ENCODE data around the gene KLF15. TPM values are rescaled to one million over a fixed set of nuclear protein-coding genes. Genes with fewer than 3 reads are reported as not detected.
"Not testable (repeated sequence)": the region's sequence is repeated elsewhere in the genome, so short reads cannot be mapped to it uniquely, and the experiment has no call there.

The KLF15 gene
- total RNA-seq, 2 donors from 2014 or later = 0.44 to 1.0 TPM

- no peaks in the 10 kb centered on the region for H3K36me3 Mint-ChIP-seq (ENCODE audit: insufficient read depth in 2 of 2)
- no peak for DNase-seq
- no peak overlapping the region for H3K27ac Mint-ChIP-seq
- no peak overlapping the region for H3K4me3 Mint-ChIP-seq
- H3K4me1 Mint-ChIP-seq (ENCODE audit: low read depth) = no peaks in the 10 kb centered on the region
- no peak for ATAC-seq (replicated peaks in 1 of 2)
- H3K9me3 Mint-ChIP-seq = no peaks in the 10 kb centered on the region
- peaks cover 2% of the 10 kb centered on the region for H3K27me3 Mint-ChIP-seq (ENCODE audit: low read depth)
Measured at GRCh38 chr3:126344380-126345041, 12.7 kb downstream of the KLF15 start.

GRCh38 chr3:126343649-126344035, 13.6 kb downstream of the KLF15 start:
- no peaks in the 10 kb centered on the region for H3K36me3 Mint-ChIP-seq (ENCODE audit: insufficient read depth in 2 of 2)
- DNase-seq (no peak), ATAC-seq (replicated peaks in 1 of 2) (no peak)
- H3K4me1 Mint-ChIP-seq (ENCODE audit: low read depth) = no peaks in the 10 kb centered on the region
- no peak overlapping the region for H3K4me3 Mint-ChIP-seq
- peaks cover 9% of the 10 kb centered on the region for H3K27me3 Mint-ChIP-seq (ENCODE audit: low read depth)
- H3K27ac Mint-ChIP-seq = no peak overlapping the region
- H3K9me3 Mint-ChIP-seq = no peaks in the 10 kb centered on the region

- Mint-ChIP-seq H3K4me1 (ENCODE audit: low read depth) (no peaks in the 10 kb centered on the region), H3K27me3 (ENCODE audit: low read depth) (peaks cover 9% of the 10 kb centered on the region), H3K36me3 (ENCODE audit: insufficient read depth in 2 of 2) (no peaks in the 10 kb centered on the region), H3K9me3 (no peaks in the 10 kb centered on the region), H3K27ac (no peak overlapping the region), H3K4me3 (no peak overlapping the region)
- no peak for DNase-seq
- ATAC-seq (replicated peaks in 1 of 2) = no peak
Measured at GRCh38 chr3:126342991-126343648, 14.1 kb downstream of the KLF15 start.

- Mint-ChIP-seq H3K36me3 (ENCODE audit: insufficient read depth in 2 of 2) (no peaks in the 10 kb centered on the region), H3K4me3 (no peak overlapping the region), H3K9me3 (no peaks in the 10 kb centered on the region), H3K27me3 (ENCODE audit: low read depth) (peaks cover 9% of the 10 kb centered on the region), H3K4me1 (ENCODE audit: low read depth) (no peaks in the 10 kb centered on the region), H3K27ac (no peak overlapping the region)
- no peak for ATAC-seq (replicated peaks in 1 of 2)
- DNase-seq = no peak
Measured at GRCh38 chr3:126342211-126342610, 15.0 kb downstream of the KLF15 start.

GRCh38 chr3:126341755-126342150, 15.5 kb downstream of the KLF15 start:
- DNase-seq = no peak
- Mint-ChIP-seq H3K36me3 (ENCODE audit: insufficient read depth in 2 of 2) (no peaks in the 10 kb centered on the region), H3K9me3 (no peaks in the 10 kb centered on the region), H3K4me3 (no peak overlapping the region), H3K27ac (no peak overlapping the region), H3K4me1 (ENCODE audit: low read depth) (no peaks in the 10 kb centered on the region), H3K27me3 (ENCODE audit: low read depth) (peaks cover 9% of the 10 kb centered on the region)
- no peak for ATAC-seq (replicated peaks in 1 of 2)

GRCh38 chr3:126340943-126341754, 16.1 kb downstream of the KLF15 start:
- H3K4me3 Mint-ChIP-seq = no peak overlapping the region
- H3K9me3 Mint-ChIP-seq = no peaks in the 10 kb centered on the region
- H3K4me1 Mint-ChIP-seq (ENCODE audit: low read depth) = no peaks in the 10 kb centered on the region
- ATAC-seq (replicated peaks in 1 of 2) (no peak), DNase-seq (no peak)
- no peaks in the 10 kb centered on the region for H3K36me3 Mint-ChIP-seq (ENCODE audit: insufficient read depth in 2 of 2)
- peaks cover 9% of the 10 kb centered on the region for H3K27me3 Mint-ChIP-seq (ENCODE audit: low read depth)
- no peak overlapping the region for H3K27ac Mint-ChIP-seq

GRCh38 chr3:126340596-126340942, 16.6 kb downstream of the KLF15 start:
- Mint-ChIP-seq H3K4me1 (ENCODE audit: low read depth) (no peaks in the 10 kb centered on the region), H3K36me3 (ENCODE audit: insufficient read depth in 2 of 2) (no peaks in the 10 kb centered on the region), H3K9me3 (no peaks in the 10 kb centered on the region), H3K4me3 (no peak overlapping the region), H3K27ac (no peak overlapping the region), H3K27me3 (ENCODE audit: low read depth) (peaks cover 9% of the 10 kb centered on the region)
- DNase-seq = no peak
- ATAC-seq (replicated peaks in 1 of 2) = no peak

- no peak overlapping the region for H3K27ac Mint-ChIP-seq
- H3K4me1 Mint-ChIP-seq (ENCODE audit: low read depth) = no peaks in the 10 kb centered on the region
- H3K9me3 Mint-ChIP-seq = no peaks in the 10 kb centered on the region
- no peaks in the 10 kb centered on the region for H3K36me3 Mint-ChIP-seq (ENCODE audit: insufficient read depth in 2 of 2)
- H3K27me3 Mint-ChIP-seq (ENCODE audit: low read depth) = peaks cover 9% of the 10 kb centered on the region
- H3K4me3 Mint-ChIP-seq = no peak overlapping the region
- ATAC-seq (replicated peaks in 1 of 2) (no peak), DNase-seq (no peak)
Measured at GRCh38 chr3:126340081-126340511, 17.1 kb downstream of the KLF15 start.

- Mint-ChIP-seq H3K4me1 (ENCODE audit: low read depth) (no peaks in the 10 kb centered on the region), H3K27ac (no peak overlapping the region), H3K36me3 (ENCODE audit: insufficient read depth in 2 of 2) (no peaks in the 10 kb centered on the region), H3K4me3 (no peak overlapping the region), H3K9me3 (no peaks in the 10 kb centered on the region), H3K27me3 (ENCODE audit: low read depth) (peaks cover 9% of the 10 kb centered on the region)
- DNase-seq = no peak
- no peak for ATAC-seq (replicated peaks in 1 of 2)
Measured at GRCh38 chr3:126339466-126339865, 17.7 kb downstream of the KLF15 start.

- no peak for ATAC-seq (replicated peaks in 1 of 2)
- H3K27me3 Mint-ChIP-seq (ENCODE audit: low read depth) = peaks cover 9% of the 10 kb centered on the region
- no peaks in the 10 kb centered on the region for H3K4me1 Mint-ChIP-seq (ENCODE audit: low read depth)
- no peaks in the 10 kb centered on the region for H3K9me3 Mint-ChIP-seq
- H3K4me3 Mint-ChIP-seq = no peak overlapping the region
- no peak for DNase-seq
- no peak overlapping the region for H3K27ac Mint-ChIP-seq
- no peaks in the 10 kb centered on the region for H3K36me3 Mint-ChIP-seq (ENCODE audit: insufficient read depth in 2 of 2)
Measured at GRCh38 chr3:126338790-126339288, 18.4 kb downstream of the KLF15 start.

- Mint-ChIP-seq H3K9me3 (no peaks in the 10 kb centered on the region), H3K36me3 (ENCODE audit: insufficient read depth in 2 of 2) (no peaks in the 10 kb centered on the region), H3K27me3 (ENCODE audit: low read depth) (peaks cover 9% of the 10 kb centered on the region), H3K27ac (no peak overlapping the region), H3K4me1 (ENCODE audit: low read depth) (no peaks in the 10 kb centered on the region), H3K4me3 (no peak overlapping the region)
- no peak for DNase-seq
- no peak for ATAC-seq (replicated peaks in 1 of 2)
Measured at GRCh38 chr3:126337980-126338651, 19.1 kb downstream of the KLF15 start.

- not testable (repeated sequence) for ATAC-seq (replicated peaks in 1 of 2); H3K4me3 Mint-ChIP-seq; H3K36me3 Mint-ChIP-seq (ENCODE audit: insufficient read depth in 2 of 2); DNase-seq; H3K4me1 Mint-ChIP-seq (ENCODE audit: low read depth); H3K9me3 Mint-ChIP-seq; H3K27ac Mint-ChIP-seq
- H3K27me3 Mint-ChIP-seq (ENCODE audit: low read depth) = peaks cover 18% of the 10 kb centered on the region
Measured at GRCh38 chr3:126331812-126332336, 25.3 kb downstream of the KLF15 start.
